A549 (cell line): ENCODE data around the gene TSEN54. TPM values are rescaled to one million over a fixed set of nuclear protein-coding genes. Genes with fewer than 3 reads are reported as not detected.
A peak's percentile ranks its signal among the peaks of the same experiment; 100 is the strongest.

ENCODE experiments used
- ATAC-seq, 2 experiments: fragments of 200-7000 bp in 1 of 2; fragments of >200 bp in 1 of 2; cut with Nextera tagmentation in 1 of 2; cut with Tn5 transposase in 1 of 2; 3 replicates each; pipeline versions ENCODE4 v1.8.0 to v1.9.1; 2018 to 2020; ENCODE audit warnings: mild to moderate bottlenecking in 1 of 2, moderate library complexity in 1 of 2
- CTCF ChIA-PET: fragments of 300-600 bp; sonication (Branson Sonifier 250); formaldehyde crosslinking; extraction: SDS; loops from one replicate; lab custom pipeline; 2021; ENCODE audit warnings: antibody characterized with exemption, inconsistent platforms; lab: Yijun Ruan, JAX
- POLR2A ChIA-PET: fragments of 350-600 bp; formaldehyde crosslinking; extraction: SDS; loops from one replicate; lab custom pipeline; 2021; ENCODE audit warnings: antibody characterized with exemption, inconsistent platforms; lab: Yijun Ruan, JAX
- DNase-seq, 2 experiments: peaks; one replicate each; pipeline versions ENCODE4 v3.0.0 to v3.0.0-alpha.2; 2011 to 2016; ENCODE audit warnings: low read depth in 1 of 2, low spot score in 1 of 2
- FAIRE-seq: peaks from 2 replicates; lab custom pipeline; 2011; peaks lifted over from hg19 to GRCh38; lab: Jason Lieb, UNC
- H3K27ac ChIP-seq, 2 experiments: fragments of >200 bp; sonication (Bioruptor Twin); formaldehyde crosslinking; 3 replicates each; pipeline ENCODE4 v1.5.1; 2016 to 2017
- H3K4me1 ChIP-seq: fragments of >200 bp; sonication (Bioruptor Twin); formaldehyde crosslinking; 3 replicates; pipeline ENCODE4 v1.6.1; 2016
- H3K4me2 ChIP-seq: fragments of >200 bp; sonication (Bioruptor Twin); formaldehyde crosslinking; 3 replicates; pipeline ENCODE4 v1.6.1; 2016
- H3K4me3 ChIP-seq: fragments of >200 bp; sonication (Bioruptor Twin); formaldehyde crosslinking; 3 replicates; pipeline ENCODE4 v1.5.1; 2016
- H3K9me3 ChIP-seq: fragments of >200 bp; sonication (Bioruptor Twin); formaldehyde crosslinking; 3 replicates; pipeline ENCODE4 v1.6.1; 2016
- CBX8 ChIP-seq: fragments of 200-600 bp; sonication (generic); IDR thresholded peaks from 2 replicates; pipeline ENCODE4 v1.6.1; 2016
- CHD2 ChIP-seq: fragments of 150-350 bp; IDR thresholded peaks from 2 replicates; pipeline ENCODE4 v1.6.1; 2014; ENCODE audit warnings: low read length; ENCODE audit not compliant: partially characterized antibody
- CHD4 ChIP-seq: fragments of 200-600 bp; sonication (generic); IDR thresholded peaks from 2 replicates; pipeline ENCODE4 v1.6.1; 2016; ENCODE audit warnings: antibody characterized with exemption, mild to moderate bottlenecking, borderline replicate concordance
- EHF ChIP-seq: fragments of 250-450 bp; sonication (Bioruptor Pico); IDR thresholded peaks from 2 replicates; pipeline ENCODE4 v1.5.0; 2020; ENCODE audit warnings: mild to moderate bottlenecking
- EP300 ChIP-seq, 2 experiments: fragments of >200 bp; sonication (Bioruptor Twin); formaldehyde crosslinking; IDR thresholded peaks; 2 replicates in 1 of 2; 3 replicates in 1 of 2; pipeline ENCODE4 v1.6.1; 2016 to 2017
- HOXB5 ChIP-seq: fragments of 250-450 bp; sonication (Bioruptor Pico); IDR thresholded peaks from 2 replicates; pipeline ENCODE4 v1.5.0; 2020; ENCODE audit warnings: mild to moderate bottlenecking, moderate library complexity
- JUN ChIP-seq, 2 experiments: fragments of >200 bp; sonication (Bioruptor Twin); formaldehyde crosslinking; IDR thresholded peaks; 2 replicates in 1 of 2; 3 replicates in 1 of 2; pipeline ENCODE4 v1.6.1; 2016 to 2017
- JUNB ChIP-seq: fragments of >200 bp; sonication (Bioruptor Twin); formaldehyde crosslinking; IDR thresholded peaks from 2 replicates; pipeline ENCODE4 v1.6.1; 2016
- MAZ ChIP-seq: fragments of 150-350 bp; IDR thresholded peaks from 2 replicates; pipeline ENCODE4 v1.6.1; 2014; ENCODE audit warnings: antibody characterized with exemption, low read depth, low read length, borderline replicate concordance
- NPAS2 ChIP-seq: fragments of 250-450 bp; sonication (Bioruptor Pico); IDR thresholded peaks from 2 replicates; pipeline ENCODE4 v1.8.0; 2022; ENCODE audit warnings: mild to moderate bottlenecking, moderate library complexity, borderline replicate concordance
- POLR2AphosphoS2 ChIP-seq: conservative IDR thresholded peaks from 2 replicates; pipeline ENCODE4 v1.6.1; 2012; ENCODE audit warnings: low read length, improper control_type of control experiment, inconsistent platforms
- RAD21 ChIP-seq, 2 experiments: fragments of >200 bp in 1 of 2; sonication (Bioruptor Twin) in 1 of 2; formaldehyde crosslinking in 1 of 2; IDR thresholded peaks in 1 of 2; conservative IDR thresholded peaks in 1 of 2; 2 replicates in 1 of 2; 3 replicates in 1 of 2; pipeline ENCODE4 v1.6.1; 2012 to 2018; ENCODE audit warnings: inconsistent platforms in 1 of 2
- REST ChIP-seq: fragments of 200-600 bp; sonication (generic); IDR thresholded peaks from 2 replicates; pipeline ENCODE4 v1.6.1; 2016; ENCODE audit warnings: antibody characterized with exemption, mild to moderate bottlenecking, moderate library complexity
- WGBS: methylation state at CpG from one replicate; pipeline ENCODE4 v1.1.6; 2017; ENCODE audit errors: missing lambda C conversion rate; 5-methylcytosine and 5-hydroxymethylcytosine counted together
- polyA plus RNA-seq, 4 experiments: library from polyadenylated mRNA; depleted of rRNA in 3 of 4; stranded (reverse); fragments of >200 nt; fragmentation: RNase III in 1 of 4; extraction: RNeasy Plus Mini Kit Qiagen cat#74134 plus additional on column Dnase treatment in 1 of 4; gene quantifications; 2 replicates in 3 of 4; 3 replicates in 1 of 4; pipeline ENCODE4 v1.2.3, GENCODE V29; 2011 to 2017
- TF ChIP-seq, protein P1 (sequence below): IDR thresholded peaks from 2 replicates; pipeline ENCODE4 v1.6.1; 2012
- TF ChIP-seq, protein P2 (sequence below): fragments of 250-450 bp; sonication (Bioruptor Pico); IDR thresholded peaks from 2 replicates; pipeline ENCODE4 v1.5.0; 2021; ENCODE audit warnings: mild to moderate bottlenecking, moderate library complexity, borderline replicate concordance

Gene TSEN54
- polyA plus RNA-seq, 2 of the 4 experiments (the other 2 are of a cell fraction): 24.8 to 38.4 TPM

- 85% methylated on average over 10 of the region's 10 CpGs for WGBS
- H3K4me2 ChIP-seq: no peak overlapping the region
- H3K9me3 ChIP-seq: no peaks in the 10 kb centered on the region
- ATAC-seq (no peak), DNase-seq (no peak)
- H3K4me3 ChIP-seq: no peak overlapping the region
- H3K27ac ChIP-seq: no peak overlapping the region
- no peak for TF ChIP-seq CHD2
- TF ChIP-seq, protein P1, sequence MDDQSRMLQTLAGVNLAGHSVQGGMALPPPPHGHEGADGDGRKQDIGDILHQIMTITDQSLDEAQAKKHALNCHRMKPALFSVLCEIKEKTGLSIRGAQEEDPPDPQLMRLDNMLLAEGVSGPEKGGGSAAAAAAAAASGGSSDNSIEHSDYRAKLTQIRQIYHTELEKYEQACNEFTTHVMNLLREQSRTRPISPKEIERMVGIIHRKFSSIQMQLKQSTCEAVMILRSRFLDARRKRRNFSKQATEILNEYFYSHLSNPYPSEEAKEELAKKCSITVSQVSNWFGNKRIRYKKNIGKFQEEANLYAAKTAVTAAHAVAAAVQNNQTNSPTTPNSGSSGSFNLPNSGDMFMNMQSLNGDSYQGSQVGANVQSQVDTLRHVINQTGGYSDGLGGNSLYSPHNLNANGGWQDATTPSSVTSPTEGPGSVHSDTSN: no peak
- no peak for TF ChIP-seq MAZ
- no peak for TF ChIP-seq JUNB
- TF ChIP-seq HOXB5 (CRISPR knock-in tag): no peak
- TF ChIP-seq, protein P2, sequence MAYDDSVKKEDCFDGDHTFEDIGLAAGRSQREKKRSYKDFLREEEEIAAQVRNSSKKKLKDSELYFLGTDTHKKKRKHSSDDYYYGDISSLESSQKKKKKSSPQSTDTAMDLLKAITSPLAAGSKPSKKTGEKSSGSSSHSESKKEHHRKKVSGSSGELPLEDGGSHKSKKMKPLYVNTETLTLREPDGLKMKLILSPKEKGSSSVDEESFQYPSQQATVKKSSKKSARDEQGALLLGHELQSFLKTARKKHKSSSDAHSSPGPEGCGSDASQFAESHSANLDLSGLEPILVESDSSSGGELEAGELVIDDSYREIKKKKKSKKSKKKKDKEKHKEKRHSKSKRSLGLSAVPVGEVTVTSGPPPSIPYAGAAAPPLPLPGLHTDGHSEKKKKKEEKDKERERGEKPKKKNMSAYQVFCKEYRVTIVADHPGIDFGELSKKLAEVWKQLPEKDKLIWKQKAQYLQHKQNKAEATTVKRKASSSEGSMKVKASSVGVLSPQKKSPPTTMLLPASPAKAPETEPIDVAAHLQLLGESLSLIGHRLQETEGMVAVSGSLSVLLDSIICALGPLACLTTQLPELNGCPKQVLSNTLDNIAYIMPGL (CRISPR knock-in tag): no peak
- TF ChIP-seq, all 56 proteins: peak for 0
- ChIA-PET CTCF (interaction anchor here (1.3 to 2.8 kb wide), 3 partner anchors 9 to 296 kb away, joined by 3 to 14 read pairs (median 4); partner anchors contain the start of gene TSEN54), POLR2A (no interaction called here)
- peaks cover 27% of the 10 kb centered on the region for H3K4me1 ChIP-seq
- no peak for FAIRE-seq
Observed at GRCh38 chr17:75536366-75536765, 20.0 kb downstream of the TSEN54 start.

GRCh38 chr17:75539967-75540729, 23.8 kb downstream of the TSEN54 start:
- TF ChIP-seq JUN (IDR thresholded peaks at IDR 0.05): 0 out of 5 replicates have a peak, but pooled peaks of 1 of the 2 experiments have one; percentile 6
- TF ChIP-seq CBX8: no peak
- FAIRE-seq (no peak), ATAC-seq (peak; percentile 16 to 22; a peak in 4 of 6 replicates), DNase-seq (no peak)
- POLR2A ChIA-PET: interaction anchor here (0.5 kb wide), 1 partner anchor 19 kb away, joined by 5 read pairs; no protein-coding TSS in a partner anchor
- no peak overlapping the region for H3K4me3 ChIP-seq
- H3K9me3 ChIP-seq: no peaks in the 10 kb centered on the region
- H3K27ac ChIP-seq: peak overlapping the region in 1 of 2 experiments; percentile 68; a peak in 3 of 6 replicates
- 91% methylated on average over 13 of the region's 13 CpGs for WGBS
- no peak overlapping the region for H3K4me2 ChIP-seq
- H3K4me1 ChIP-seq: peaks cover 18% of the 10 kb centered on the region
- CTCF ChIA-PET: interaction anchor here (0.6 to 3.5 kb wide), 4 partner anchors 10 to 209 kb away, joined by 3 to 14 read pairs (median 3); partner anchors contain the start of gene SMIM5

DNA sequence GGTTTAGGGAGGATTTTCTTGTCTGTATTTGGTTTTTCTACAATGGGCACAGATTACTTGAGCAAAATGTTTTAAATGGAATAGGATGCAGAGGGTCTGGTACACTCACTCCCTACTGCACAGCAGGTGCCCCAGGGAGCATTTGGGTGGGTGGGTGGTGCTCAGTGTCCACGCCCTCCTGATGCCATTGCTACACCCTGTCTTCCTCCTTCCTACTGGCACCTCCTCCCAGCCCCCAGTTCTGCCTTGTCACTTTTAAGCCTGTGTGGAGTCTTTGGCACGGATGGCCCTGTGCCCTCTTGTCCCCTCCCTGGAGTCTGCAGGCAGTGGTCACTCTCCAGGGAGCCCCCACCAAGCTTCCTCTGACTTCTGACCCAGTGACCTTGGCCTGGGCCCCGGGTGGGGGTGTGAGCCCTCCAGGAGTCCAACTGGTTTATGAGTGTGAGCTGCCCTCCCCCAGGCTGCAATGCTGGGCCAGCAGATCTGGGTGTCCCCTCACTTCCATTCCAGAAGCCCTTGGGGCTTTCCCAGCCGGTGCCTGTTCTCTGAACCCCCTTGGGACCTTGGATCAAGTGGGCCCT, 24.7 kb downstream of the TSEN54 start:
- Histone ChIP-seq H3K9me3 (no peaks in the 10 kb centered on the region), H3K4me3 (no peak overlapping the region), H3K4me1 (peaks cover 18% of the 10 kb centered on the region), H3K4me2 (no peak overlapping the region), H3K27ac (peak overlapping the region in 1 of 2 experiments; percentile 68; a peak in 3 of 6 replicates)
- ATAC-seq: no peak
- 82% methylated on average over 3 of the region's 4 CpGs for WGBS
- FAIRE-seq: no peak
- TF ChIP-seq CHD4: no peak
- TF ChIP-seq EP300 (IDR thresholded peaks at IDR 0.05): no peak
- no peak for TF ChIP-seq EHF (CRISPR knock-in tag)
- CTCF ChIA-PET: interaction anchor here (0.8 kb wide), 1 partner anchor 60 kb away, joined by 3 read pairs; no protein-coding TSS in a partner anchor
- POLR2A ChIA-PET: no interaction called here
- no peak for DNase-seq

DNA sequence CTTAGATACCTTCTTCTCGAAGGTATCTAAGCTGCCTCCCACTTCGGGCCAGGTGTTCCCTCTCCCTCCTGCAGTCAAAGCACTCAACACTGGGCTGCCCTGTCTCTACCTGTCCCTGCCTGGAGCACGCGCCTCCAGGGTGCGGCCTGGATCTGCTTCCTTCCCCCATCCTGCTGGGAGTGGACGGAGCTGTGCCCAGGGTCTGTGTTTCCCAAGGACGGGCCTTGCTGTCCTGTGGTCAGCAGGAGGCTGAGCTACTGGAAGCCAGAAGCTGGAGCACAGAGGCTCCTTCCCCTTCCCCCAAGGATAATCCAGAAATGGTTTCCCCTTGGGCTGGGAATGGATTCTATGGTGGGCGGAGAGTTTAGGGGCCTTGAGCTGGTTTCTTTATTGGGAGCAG, 25.9 kb downstream of the TSEN54 start:
- H3K4me2 ChIP-seq: no peak overlapping the region

More for the DNA sequence above, 25.9 kb downstream of the TSEN54 start:
- DNase-seq: no peak
- WGBS: 89% methylated on average over 8 of the region's 8 CpGs
- ChIA-PET POLR2A (no interaction called here), CTCF (interaction anchor here (0.6 to 1.8 kb wide), 12 partner anchors 13 to 233 kb away, joined by 3 to 8 read pairs (median 3); partner anchors contain the start of genes LLGL2, SMIM5 and TSEN54)
- no peak for FAIRE-seq
- TF ChIP-seq POLR2AphosphoS2 (no peak), NPAS2 (no peak), RAD21 (conservative IDR thresholded peaks at IDR 0.05 in 1 of 2, IDR thresholded peaks at IDR 0.05 in 1 of 2) (no peak), MAZ (no peak), REST (no peak)
- TF ChIP-seq, all 56 proteins: peak for 0
- ATAC-seq: no peak
- no peak overlapping the region for H3K4me3 ChIP-seq
- H3K4me1 ChIP-seq: peaks cover 18% of the 10 kb centered on the region
- no peaks in the 10 kb centered on the region for H3K9me3 ChIP-seq
- H3K27ac ChIP-seq: no peak overlapping the region
